HT1080 (cell line): ENCODE results near the gene SPNS2. TPM values are rescaled to one million over a fixed set of nuclear protein-coding genes. Genes with fewer than 3 reads are reported as not detected.

Experiments used
- DNase-seq: peaks from one replicate; pipeline ENCODE4 v3.0.0-alpha.2; 2015; ENCODE audit warnings: low read depth
- total RNA-seq: library from RNA; depleted of rRNA; stranded (reverse); fragments of >200 nt; shearing (Covaris generic); gene quantifications from 2 replicates; pipeline ENCODE4 v1.2.3, GENCODE V29; 2014

Gene SPNS2
- total RNA-seq, 1 experiment from 2014 or later, result 0.27 TPM

DNA sequence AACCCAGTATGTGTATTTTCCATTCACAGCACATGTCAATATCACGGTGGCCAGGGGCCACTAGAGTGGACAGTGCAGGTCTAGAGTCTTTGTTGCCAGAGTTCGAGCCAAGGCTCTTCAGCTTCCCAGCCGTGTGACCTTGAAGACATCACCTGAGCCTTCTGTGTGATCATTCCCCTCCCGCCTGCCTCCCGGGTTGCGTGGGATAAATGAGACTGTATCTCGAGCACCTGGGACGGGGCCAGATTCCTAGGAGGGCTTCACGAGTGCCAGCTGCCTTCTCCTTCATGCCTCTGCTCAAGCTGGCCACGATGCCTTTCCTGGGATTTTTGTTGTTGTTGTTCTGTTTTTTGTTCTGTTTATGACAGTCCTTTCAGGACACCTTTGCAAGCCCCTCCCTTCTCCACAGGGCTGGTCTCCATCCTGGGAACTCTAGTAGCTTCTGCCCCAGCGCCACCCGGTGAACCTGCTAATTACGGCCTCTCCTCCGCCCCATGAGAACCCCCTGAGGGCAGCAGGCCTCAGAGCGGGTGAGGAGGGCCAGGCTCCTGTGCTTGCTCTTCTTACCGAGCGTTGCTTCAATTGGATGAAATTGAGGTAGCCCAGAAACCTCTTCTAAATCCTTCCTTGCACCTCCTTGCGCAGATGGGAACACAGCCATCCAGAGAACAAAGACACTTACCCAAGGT is 3.9 kb downstream of the SPNS2 start:
- no peak for DNase-seq

DNA sequence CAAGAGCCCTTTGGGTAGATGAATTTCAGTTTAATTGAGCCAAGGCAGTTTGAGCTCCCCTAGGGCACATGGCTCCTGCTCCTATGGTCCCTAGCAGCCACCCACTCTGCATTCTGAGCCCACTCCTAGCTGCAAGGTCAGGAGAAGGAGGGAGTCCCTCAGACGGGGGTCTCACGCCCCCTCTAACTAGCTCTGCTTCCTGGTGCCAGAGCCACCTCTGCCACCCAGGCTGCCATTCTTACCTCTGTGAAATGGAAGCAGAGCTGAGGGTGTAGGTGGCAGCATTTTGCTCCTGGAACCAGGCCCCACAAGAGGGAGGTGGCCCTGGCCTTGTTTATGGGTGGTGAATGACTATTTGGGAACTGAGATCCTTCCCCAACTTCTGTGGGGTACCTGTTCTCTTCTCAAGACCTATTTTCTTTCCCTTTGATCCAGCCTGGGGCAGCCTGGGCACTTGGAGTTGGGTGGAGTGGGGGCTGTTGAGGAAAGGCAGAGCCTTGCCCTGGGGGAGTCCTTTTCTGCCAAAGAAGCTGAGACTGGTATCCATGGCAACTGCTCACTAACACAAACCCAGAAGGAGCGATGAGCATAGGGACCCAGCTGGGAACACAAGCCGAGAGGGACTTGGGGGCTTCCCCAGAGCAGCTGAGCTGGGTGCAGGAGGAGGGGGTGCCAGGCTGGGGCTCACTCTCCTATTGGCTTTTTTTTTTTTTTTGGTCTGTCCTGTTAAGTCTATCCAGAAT is 4.8 kb downstream of the SPNS2 start:
- no peak for DNase-seq

DNA sequence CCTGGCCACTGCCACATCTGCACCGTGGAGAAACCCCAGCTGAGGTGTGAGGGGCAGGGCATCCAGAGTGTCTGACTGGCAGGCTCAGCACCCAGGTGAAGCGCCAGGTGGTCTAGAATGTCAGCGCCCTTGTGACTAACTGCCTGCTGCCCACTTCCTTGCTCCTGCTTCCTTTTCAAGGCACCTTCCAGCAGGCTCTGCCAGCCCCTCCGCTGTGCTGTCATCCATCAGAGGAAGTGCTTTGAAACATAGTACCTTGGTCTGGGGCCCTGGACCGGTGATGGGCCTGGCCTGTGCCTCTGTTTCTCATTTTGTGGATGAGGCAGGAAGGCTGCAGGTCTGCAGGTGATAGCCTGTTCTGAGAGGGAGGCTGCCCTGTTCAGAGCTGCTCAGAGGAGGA is 5.5 kb downstream of the SPNS2 start:
- no peak for DNase-seq

DNA sequence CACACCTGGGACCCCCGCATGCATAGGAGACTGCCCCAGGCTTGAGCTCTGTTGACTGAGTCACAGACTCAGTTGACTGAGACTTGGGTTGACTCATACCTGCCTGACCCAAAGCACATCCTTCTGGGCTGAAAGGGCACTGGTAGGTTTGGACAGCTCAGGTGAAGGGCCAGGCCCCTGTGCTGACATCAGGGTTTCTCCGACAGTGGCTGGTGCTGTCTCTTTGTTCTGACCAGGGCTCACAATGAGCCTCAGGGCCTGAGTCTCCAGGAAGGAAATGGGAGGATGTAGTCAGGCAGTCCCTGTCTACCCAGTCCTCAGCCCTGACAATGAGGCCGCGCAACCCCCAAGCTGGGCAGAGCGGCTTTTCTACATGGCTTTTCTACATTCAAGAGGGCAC is 6.5 kb downstream of the SPNS2 start:
- no peak for DNase-seq

DNA sequence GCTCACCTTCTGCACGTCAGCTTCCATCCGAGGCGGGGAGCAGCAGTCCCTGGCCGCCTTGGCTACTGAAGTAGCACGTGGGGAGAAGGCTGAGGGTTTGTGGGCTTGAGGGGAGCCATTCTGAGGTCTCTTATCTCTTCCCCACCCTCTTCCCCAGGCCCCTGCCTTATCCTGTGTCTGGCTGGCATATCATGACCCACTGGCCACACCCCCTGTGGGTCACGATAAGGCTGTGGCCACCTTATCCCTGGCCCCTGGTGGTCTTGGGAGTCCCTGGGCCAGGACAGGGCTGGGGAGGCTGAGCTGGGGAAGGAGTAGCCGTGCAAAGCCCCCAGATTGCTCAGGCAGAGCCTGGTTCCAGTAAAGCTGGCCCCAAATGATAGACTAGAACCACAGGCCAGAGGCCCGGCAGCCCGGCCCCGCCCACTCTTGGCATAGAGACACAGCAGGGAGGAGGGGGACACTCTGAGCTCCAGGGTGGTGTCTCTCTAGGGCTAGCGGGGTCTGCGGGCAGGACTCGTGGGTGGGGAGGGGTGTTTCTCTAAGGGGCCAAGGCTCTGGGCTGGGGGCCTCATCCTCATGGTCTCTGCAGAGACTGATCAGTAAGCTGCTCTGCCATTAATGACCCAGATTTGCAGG is 7.6 kb downstream of the SPNS2 start:
- no peak for DNase-seq

DNA sequence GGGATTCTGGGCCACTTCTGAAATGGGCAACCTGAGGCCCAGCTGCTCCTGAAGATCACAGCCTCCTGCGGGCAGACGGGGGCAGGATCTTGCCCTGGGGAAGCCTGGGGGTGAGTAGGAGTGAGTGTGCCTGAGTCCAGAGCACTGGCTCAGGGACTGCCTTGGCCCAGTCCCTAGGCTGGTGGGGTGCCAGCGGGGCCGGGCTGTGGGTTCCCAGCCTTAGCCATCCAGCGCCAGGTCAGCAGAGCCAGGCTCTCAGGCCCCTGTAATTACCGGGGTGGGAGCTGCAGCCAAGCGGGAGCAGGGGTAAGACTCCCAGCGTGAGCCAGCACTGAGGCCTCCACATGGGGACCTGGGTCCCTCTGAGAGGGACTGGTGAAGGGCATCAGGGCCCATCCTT is 8.2 kb downstream of the SPNS2 start:
- DNase-seq, result no peak

DNA sequence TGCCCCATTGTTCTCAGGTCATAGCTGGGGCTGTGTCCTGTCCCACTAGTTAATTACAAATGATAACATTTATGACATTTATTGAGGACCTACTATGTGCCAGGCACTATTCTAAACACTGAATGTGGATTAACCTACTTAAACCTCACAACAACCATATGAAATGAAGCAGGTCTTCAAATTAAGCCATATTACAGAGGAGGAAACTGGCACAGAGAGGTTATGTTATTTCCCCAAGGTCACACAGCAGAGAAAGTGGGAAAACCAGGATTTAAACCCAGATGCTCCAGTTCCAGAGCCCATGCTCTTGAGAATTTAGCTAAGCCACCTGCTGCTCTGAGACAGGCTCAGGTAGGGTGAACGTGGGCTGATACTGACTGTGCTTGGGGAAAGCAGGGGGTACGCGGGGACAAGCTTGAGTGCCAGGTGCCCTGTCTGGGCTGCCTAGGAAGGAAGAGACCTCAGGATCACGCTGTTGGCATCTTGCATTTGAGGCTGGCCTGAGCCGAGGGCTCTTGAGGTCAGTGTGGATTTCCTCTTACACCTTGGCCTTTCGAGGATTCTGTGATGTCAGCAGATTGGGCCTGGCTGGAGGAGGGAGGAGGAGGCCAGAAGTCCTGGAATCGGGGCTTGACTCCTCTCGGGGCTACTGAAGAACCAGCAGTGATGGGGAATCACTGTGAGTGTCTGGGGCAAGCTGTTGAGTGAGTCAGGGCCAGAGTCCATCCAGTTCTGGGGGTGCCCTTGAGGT is 8.9 kb downstream of the SPNS2 start:
- no peak for DNase-seq

DNA sequence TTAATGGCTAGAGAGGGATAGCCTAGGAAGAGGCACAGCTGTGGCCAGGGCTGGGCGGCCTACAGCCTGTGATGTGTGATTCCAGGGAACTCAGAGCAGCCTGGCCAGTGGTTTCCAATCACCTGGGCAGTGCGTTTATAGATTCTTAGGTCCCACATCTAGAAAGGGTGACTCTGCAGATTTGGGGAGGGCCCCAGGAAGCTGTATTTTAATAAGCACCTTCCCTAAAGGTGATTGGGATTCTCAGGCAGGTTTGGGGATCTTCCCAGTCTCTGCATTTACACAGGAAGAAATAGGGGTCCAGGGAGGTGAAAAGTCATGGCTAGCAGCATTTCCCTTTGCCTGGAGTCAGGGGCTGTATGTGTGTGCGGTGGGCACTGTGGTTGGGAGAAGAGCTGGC is 9.5 kb downstream of the SPNS2 start:
- no peak for DNase-seq

DNA sequence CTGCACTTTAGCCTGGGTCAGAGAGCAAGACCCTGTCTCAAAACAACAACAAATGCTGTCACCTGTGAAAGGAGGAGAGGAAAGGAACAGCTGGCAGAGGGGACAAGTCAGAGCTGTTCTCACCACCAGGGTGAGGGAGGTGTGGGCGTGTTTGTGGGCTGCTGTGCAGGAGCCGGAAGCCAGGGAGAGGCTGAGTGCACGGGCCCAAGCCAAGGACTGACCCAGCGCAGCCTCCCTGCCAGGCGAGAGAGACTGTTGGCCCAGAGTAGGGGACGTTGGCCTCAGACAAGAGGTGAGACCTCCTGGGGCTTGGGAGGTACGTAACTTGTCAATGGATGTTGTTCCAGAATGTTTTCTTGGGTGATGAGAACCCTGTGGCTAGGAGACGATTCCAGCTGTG is 10.7 kb downstream of the SPNS2 start:
- no peak for DNase-seq

DNA sequence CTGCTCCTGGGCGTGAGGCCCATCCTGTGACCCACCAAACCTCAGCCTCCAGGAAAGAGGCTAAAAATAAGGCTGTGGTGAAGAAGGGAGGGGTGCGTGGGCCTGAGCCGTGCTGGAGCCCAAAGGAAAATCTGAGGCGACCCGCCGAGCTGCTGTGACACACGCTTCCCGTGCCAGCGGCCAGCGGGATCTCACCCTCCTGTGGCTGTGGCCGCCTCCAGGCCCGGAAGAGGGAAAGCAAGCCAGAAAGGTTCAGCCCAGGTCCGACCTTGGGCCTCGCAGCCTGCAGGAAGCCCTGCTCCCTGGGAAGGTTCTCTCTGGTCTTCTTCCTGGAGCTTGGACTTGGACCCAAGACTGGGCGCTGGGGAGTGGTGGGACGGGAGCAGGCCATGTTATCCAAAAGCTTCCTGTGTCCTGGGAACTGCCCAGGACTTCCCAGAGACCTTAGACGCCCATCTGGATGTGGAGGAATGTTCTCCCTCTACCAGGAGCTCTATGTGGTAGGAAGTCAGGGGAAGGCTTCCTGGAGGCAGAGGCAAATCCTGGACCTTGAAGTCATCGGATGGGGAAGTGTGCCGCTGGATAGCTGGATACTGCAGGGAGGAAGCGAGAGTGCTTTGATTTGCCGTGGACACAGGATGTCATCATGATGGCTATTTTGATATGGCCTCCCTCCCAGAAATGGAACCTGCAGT is 11.4 kb downstream of the SPNS2 start:
- no peak for DNase-seq

DNA sequence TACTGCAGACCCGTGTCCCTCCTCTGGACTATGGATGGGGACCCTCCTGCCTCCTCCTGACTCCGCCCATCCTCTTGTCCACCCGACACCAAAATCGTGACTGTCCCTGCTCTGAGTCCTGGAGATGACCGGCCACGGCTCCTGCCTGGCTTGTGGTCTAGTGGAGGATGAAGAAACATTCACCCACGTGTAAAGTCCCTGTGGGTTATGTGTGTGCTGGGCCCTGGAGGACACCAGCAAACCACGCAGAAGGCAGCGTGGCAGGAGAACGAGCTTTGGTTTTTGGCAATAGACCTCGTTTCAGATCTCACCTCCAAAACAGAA is 11.9 kb downstream of the SPNS2 start:
- DNase-seq, result no peak

DNA sequence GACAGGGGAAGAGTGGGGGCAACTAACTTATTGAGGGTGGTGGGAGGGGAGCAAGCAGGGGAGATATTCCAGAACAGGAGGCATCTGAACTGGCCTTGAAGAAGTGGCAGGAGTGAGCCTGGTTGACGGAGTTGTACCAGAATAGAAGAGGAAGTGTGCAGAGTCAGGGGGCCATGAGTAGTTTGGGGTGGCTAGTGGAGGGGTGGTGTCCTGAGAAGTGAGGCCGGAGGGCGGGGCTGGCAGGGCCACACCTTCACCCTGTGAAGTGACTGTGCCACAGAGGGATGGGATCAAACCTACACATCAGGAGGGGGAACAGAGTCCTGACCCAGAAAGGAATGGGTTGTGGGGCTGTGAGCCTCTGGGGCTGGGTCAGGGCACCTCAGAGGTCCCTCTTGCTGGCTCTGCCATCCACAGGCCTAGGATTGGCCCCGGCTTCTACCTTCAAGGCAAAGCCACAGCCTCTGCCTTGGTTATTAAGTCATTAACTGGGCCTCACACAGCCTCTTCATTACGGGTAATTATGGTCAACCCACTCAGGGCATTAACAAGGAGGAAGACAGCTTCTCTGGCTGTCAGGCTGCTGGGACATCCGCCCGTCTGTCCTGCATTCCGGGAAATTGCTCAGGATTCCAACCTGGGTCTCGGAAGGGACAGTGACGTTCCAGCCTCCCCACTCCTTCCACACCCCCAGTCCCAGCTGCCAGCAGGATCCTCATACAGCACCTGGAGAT is 12.7 kb downstream of the SPNS2 start:
- DNase-seq, result no peak

DNA sequence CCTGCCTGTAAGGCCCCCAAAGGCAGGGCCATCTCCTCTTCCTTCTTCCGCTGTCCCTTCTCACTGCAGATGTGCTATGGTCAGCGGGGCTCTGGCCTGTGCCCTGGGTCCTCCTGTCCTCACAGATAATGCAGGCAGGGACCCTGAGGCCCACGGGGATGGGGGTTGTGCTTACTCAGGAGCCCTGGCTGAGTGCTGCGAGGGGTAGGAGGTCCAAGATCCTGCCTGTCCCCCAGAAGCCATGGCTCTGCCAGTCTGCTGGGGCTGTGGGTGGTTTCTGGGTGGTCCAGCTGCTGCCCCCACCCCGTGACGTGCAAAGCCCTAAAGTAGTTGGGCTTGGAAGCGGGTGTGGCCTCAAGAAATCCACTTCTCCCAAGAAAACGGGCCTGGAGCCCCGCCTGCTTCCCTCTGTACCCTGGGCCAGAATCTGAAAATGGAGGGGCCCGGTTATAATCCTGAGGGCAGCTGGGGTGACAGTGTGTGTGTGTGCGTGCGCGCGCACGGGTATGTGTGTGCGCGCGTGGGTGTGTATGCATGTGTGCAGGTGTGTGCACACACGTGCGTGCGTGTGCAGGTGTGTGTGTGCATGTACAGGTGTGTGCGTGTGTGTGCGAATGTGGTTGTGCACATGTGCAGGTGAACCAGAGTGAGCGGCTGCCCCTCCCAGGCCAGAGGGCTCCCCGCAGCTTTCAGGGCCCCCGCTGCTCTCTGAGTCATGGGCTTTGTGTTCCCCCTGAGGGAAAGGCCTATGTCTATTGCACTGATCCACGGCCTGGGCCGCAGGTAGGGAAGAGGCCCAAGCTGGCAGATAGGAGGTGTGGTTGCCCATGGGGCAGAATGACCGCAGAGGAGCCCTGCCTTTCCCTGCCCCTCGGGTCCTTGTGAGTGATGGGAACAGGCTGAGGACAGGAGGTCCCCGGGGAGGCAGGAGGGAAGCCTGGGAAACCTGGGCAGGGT is 13.8 kb downstream of the SPNS2 start:
- DNase-seq, result no peak

DNA sequence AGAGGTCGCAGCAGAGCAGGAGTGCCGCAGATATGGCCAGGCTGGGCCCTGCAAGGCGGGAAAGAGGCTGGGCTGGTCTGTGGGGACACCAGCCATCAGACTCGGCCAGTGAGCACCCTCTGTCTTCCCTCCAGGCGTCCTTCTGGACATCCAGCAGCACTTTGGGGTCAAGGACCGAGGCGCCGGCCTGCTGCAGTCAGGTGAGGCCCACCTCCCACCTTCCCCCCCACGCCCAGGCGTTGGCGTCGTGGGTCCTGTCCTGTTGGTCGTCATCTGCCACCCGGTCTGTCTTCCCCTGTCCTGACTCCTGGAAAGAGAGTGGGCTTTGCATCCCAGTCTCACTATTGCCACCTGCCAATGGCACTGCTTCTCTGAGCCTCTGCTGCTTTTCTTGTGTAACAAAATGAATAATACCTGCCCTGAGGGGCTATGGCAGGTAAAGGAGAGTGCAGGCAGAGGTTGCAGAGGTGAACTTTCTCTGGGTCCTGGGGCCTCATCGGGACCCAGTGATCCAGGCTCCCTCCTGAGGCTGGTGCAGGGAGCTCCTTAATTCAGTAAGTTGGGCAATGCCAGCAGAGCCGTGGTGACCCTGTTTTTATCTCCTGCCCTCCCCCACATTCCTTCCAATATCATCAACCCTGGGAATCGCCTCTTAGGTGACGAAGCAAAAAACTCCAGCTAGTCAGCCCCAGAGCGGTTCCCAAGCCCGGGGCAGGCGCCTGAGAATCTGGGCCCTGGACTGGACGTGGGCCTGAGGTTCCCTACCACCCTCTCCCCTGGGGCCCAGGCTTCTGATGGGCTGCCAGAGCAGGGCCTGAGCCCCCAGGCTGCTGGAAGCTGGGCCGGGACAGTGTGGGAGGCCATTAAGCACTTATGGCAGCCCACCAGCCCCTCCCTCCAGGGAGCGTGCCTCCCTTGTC is 14.7 kb downstream of the SPNS2 start:
- no peak for DNase-seq

DNA sequence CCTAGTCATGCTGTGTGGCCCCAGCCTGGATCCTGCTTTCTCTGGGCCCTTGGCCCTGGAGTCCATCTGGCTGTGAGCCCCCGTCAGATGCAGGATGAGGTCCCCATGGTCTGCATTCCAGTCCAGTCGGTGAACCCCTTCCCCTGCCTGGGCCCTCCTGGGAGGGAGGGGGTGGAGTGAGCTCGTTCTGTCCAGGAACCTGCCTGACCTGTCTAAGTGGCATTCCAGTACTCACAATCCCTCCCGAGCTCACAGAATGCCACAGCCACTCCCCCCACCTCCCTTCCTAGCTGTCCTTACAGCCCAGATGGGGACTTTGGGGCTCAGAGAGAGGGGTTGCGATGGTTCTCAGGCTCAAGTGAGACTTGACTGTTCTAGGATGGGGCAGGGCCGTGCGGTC is 15.5 kb downstream of the SPNS2 start:
- DNase-seq, result no peak

DNA sequence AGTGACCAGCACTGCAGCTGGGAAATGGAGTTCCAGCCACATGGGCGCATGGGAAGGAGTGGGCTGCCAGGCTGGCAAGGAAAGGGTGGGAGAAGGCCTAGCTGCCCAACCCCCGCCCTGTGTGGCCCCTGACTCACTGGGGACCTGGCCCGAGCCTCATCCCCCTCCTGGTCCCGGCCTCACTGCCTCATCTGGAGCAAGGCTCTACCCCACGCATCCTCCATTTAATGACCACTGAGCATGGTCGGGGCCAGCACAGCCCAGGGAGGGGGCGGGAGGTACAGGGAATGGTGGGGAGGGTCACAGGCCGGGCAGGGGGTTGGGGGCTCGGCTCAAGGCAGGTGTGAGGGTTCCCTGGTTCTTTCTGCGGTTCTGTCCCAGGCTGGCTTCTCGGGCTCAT is 16.1 kb downstream of the SPNS2 start:
- no peak for DNase-seq

DNA sequence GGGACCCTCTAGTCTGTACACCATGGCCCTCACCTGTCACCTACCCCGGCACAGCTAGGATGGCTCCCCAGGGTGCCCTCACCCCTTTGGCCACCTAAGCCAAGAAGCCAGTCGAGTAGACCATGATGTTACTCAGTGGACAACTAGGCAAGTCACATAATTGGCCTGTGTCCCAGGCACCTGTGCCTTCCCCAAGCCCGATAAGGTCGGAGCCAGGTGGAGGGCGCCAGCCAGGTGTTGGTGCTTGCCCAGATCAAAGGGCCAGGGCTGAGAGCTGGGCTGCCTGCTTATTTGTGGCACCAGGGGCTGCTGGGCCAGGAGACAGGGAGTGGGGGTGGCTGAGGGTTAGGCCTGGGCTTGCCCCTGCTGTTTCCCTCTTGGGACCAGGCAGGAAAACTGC is 16.8 kb downstream of the SPNS2 start:
- no peak for DNase-seq

DNA sequence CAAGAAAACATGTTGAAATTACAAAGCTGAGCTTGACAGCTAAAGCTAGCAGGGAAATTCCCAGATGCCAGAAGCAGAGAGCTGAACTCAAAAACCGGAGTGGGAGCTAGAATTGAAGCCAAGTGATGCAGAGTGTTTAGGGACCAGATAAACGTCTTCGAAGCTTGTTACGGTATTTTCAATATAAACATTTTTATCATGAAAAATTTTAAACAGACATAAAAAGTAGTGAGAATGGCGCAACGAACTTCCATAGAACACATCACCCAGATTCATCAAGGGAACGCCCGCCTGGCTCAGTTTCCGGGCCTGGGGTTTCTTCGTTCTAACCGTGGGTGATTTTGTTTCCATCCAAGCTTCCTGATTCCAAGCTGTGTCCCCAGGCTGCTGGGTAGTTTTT is 18.1 kb downstream of the SPNS2 start:
- no peak for DNase-seq

DNA sequence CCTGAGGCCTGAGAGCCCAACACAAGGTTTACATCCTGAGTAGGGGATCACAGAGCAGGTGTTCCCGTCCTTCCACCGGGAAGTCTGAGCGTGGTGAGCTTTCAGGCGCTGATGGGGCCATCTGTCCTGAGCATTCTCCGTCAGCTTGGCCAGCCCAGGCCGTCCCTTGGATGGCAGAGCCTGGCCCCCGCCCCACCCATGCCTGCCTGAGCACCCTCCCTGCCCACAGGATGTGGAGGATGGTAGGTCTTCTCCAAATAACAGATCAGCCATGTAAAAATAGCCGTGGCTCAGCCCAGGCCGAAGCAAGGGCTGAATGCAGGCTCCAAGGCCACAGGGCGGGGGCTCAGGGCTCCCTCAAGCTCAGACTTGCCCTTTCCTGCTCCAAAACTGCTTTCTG is 20.2 kb downstream of the SPNS2 start:
- DNase-seq, result no peak
